ENCODE measurements around the gene SRPX.

Gene SRPX

DNA sequence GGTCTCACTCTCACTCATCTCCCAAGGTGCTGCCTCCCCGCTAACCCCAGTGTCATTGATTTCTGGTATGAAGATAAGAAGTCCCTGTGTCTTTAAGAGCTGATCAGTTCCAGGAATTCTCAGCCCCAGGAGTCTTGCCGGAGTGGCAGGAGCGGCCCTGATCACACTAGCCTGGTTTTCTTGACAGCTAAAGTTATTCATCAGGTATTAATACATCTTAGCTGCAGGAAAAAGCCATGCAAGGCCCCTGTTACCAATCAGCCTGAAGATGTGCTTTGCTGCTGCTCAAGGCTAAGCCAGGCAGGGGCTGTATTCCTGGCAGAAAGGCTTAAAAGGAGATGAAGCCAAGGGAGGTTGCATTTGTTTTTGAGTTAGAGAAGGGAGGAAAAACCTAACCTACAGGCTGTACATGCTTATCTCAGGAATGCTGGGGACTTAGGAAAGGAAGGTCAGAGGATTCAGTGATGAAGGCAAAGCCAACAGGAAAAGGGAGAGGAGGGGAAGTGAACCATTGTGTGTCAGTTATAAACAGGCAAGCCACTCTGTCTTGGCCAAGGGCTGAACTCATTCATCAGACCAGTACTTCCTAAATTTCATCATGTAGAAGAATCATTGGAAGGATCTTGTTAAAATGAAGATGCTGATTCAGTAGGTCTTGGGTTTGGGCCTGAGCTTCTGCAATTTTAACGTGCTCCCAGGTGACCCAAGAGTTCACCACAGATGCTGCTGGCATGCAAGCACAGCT lies 8.6 kb downstream of the SRPX start:
- DNase-seq (ENCODE audit: low read depth in 2 of 2): no peak

GRCh38 chrX:38206542-38206941 lies 14.1 kb downstream of the SRPX start:
- DNase-seq (ENCODE audit: low read depth in 2 of 2): no peak

- no peak for DNase-seq (ENCODE audit: low read depth in 2 of 2)
Measured at GRCh38 chrX:38206036-38206435, 14.6 kb downstream of the SRPX start.

GRCh38 chrX:38205039-38205438 lies 15.6 kb downstream of the SRPX start:
- DNase-seq (ENCODE audit: low read depth in 2 of 2): no peak

DNA sequence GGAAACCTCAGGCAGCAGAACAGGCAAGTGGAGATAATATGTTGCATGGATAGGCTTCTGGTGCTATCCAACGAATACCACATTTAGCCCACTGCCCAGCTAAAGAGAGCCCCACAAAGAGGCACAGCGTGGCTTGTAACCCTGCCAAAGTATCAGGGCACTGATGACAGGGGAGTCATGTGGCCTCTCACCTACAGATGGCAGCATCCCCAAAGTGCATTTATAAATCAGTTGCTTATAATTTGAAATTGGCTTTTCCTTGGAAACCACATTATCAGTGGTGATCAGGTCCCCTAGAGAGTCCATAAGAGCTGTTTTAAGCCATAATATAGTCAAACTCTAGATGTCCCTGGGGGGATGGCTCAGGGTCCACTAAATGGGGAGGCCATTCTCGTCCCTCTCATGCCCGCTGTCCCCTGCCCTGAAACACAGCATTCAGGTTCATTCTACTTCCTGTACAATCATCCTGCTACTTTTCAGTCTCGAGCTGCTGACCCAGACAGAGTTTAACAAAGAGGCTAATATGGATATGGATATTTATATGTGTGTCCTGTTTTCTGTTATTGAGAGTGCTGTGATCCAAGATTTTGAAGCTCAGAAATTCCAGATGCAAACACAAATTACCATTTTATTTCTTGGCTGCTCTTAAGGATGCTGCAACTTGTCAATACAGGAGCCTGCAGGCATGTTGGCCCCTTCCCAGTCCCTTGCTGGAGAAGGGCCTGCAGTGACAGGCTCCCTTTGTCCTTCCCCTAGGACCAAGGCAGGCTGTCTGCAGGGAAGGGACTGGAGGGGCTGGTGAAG lies 28.5 kb downstream of the SRPX start:
- DNase-seq (ENCODE audit: low read depth in 2 of 2): no peak

DNA sequence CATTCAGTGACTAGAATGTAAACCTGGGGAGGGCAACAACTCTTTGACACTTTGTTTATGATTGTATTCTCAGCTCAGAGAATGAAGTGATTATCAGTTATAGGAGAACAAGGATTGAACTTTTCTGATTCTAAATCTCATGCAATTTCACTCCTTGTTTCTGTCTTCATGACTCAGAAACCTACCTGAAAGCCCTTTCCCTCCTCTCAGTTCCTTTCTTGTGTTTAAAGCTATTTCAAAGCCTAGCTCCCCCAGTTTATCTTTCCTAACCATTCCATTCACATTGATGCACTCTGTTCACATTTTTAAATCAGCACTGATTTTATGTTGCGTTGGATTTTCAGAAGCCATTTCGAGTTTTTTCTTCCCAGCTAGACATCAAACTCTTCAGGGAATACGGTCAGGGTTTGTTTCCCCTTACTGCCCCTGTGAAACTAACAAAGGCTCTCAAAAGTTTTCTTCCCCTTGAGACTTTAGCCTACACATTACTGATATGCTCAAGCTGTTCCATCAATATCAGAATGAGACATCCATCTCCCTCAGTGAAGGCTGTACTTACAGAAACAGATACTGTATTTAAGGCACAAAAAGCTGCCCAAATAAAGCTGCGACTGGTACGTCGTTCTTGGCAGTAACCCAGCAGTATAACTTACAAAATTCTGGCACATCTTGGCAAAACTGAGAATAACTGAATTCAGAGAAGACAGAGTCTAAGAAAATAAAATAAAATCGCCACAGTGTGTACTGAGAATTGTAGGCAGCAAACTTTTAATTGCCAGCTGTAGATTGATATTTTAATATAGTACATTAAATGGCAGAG lies 31.0 kb downstream of the SRPX start:
- no peak for DNase-seq (ENCODE audit: low read depth in 2 of 2)

DNA sequence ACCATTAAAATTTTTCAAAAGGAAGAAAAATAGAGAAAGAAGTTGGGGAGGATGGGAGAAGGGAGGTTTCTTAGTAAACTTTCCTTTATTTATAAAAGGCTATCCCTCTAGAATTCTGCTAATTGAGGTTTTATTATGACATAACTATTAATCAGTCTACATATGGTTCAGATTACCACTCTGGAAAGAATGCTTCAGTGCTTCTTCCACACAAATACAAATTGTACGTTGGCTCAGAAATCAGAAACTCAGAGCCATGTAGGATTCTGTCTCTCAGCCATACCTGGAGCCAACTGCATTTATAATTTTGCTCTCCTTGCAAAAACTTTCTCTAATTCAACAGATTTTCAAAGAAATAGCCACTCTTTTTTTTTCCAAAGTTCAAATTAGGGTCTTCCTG lies 37.1 kb downstream of the SRPX start:
- DNase-seq (ENCODE audit: low read depth in 2 of 2): no peak

- no peak for DNase-seq (ENCODE audit: low read depth in 2 of 2)
Measured at GRCh38 chrX:38181357-38181756, 39.3 kb downstream of the SRPX start.

DNA sequence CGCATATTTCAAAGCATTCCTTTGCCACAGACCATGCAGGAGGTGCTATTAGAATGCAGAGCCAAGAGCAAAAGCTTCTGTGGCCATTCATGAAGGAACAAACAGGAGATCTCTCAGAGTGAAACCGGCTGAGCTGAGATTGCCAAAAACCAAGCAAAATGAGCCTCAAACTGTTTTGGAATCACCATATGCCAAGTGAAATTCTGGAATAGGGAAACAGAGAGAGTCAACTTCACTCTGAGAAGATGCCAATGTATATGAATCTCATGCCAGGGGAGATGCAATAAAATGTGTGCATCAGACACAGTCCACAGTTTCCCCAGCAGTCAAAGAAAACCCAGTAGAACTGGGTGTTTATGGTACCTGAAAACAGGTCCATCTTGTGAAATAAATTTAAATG lies 42.3 kb downstream of the SRPX start:
- DNase-seq (ENCODE audit: low read depth in 2 of 2): no peak

DNA sequence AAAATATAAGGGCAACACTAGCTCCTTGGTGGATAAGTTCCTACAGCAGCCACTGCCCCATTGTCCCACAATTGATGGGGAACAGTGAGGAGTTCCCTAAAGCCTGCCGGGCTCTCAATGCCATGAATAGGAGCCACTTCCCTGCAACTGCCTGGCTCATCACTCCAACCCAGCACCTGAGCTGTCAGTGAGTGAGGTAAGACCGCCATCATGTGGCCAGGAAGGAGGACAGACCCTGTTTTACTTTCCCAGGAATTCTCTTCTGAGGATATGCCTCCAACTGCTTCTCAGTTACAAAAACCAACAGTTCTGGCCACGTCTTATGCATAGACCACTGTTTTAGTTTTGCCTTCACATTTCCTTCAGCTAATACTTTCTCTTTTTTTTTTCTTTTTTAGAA lies 45.5 kb downstream of the SRPX start:
- no peak for DNase-seq (ENCODE audit: low read depth in 2 of 2)

- DNase-seq (ENCODE audit: low read depth in 2 of 2): no peak
Measured at GRCh38 chrX:38172596-38172995, 48.1 kb downstream of the SRPX start.

DNA sequence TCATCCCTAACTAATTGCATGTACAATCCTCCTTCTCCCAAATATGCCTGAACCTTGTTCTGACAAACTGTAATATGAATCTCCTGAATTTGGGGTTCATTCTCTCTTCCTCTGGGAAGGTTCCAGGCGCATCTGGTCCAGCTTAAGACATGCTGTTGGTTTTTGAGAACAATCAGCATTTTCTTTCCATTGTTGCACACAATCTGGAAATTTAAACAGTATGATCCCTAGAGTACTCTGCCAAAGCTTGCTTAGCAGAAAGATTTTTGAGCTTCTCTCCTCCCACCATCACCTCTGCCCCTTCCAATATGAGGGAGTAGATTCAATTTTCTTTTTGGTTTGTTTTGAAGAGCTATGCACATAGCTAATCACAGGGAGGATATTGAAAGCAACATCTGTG lies 50.1 kb downstream of the SRPX start:
- DNase-seq (ENCODE audit: low read depth in 2 of 2): no peak

- DNase-seq (ENCODE audit: low read depth in 2 of 2): peak in 1 of 2 donors; percentile 2
Measured at GRCh38 chrX:38166478-38167083, 54.1 kb downstream of the SRPX start.

- no peak for DNase-seq (ENCODE audit: low read depth in 2 of 2)
Measured at GRCh38 chrX:38165023-38165422, 55.6 kb downstream of the SRPX start.

DNA sequence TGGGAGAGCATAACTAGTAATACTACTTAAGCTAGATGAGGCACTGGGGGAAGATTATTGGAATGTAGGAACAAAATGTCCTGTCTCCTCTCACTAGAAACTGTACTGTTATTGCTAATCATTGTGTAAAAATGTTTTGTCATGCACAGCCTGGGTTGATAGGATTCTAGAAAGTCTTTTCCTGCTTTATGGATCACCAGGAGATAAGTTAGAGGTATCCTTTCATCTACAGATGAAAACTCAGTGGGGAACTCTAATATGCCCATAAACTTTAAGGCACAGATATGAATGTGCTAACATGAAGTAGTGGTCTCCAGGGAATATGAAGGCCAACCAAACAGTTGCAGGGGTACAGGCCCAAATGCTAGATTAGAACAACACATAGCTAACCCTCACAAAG lies 57.5 kb downstream of the SRPX start:
- no peak for DNase-seq (ENCODE audit: low read depth in 2 of 2)

DNA sequence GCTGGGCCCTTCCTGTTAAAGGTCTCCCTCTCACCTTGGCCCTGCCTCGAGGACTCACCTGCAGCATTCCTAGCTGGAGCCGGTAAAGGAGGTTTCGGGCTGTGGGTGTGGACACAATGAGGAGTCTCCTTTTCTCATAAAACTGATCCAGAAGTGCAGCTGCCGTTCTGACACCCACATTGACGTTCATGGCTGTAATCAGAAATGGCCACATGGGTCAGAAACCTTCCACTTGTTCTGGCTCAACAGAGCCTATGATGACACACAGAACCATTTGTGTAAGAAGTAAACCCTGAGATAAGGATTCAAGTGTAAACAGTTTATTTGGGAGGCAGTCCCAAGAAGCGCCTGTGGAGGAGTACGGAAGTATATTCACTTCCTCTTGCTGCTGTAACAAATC lies 63.8 kb downstream of the SRPX start:
- no peak for DNase-seq (ENCODE audit: low read depth in 2 of 2)

GRCh38 chrX:38154818-38155217 lies 65.9 kb downstream of the SRPX start:
- DNase-seq (ENCODE audit: low read depth in 2 of 2): no peak

DNA sequence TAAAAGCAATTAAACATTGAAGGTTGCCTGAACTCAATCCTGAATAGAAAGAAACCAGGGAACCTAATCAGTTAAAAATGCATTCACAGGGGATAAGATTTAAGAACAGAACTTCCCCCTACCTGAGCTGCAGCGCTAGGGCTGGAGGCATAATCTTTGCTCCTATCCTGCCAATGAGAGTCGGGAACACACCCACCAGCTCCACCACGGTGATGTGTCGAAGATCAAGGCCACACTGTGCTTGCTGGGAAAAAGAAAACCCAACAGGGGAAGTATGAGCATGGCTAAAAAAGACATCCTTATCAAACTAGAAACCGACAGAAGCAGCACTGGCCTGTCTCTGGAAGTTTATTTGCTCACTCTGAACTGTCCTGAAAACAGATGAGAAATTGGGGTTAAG lies 66.3 kb downstream of the SRPX start:
- DNase-seq (ENCODE audit: low read depth in 2 of 2): no peak

- no peak for DNase-seq (ENCODE audit: low read depth in 2 of 2)
Measured at GRCh38 chrX:38151441-38151840, 69.2 kb downstream of the SRPX start.

GRCh38 chrX:38150993-38151392 lies 69.7 kb downstream of the SRPX start:
- no peak for DNase-seq (ENCODE audit: low read depth in 2 of 2)

- DNase-seq (ENCODE audit: low read depth in 2 of 2): no peak
Measured at GRCh38 chrX:38149016-38149415, 71.7 kb downstream of the SRPX start.

DNA sequence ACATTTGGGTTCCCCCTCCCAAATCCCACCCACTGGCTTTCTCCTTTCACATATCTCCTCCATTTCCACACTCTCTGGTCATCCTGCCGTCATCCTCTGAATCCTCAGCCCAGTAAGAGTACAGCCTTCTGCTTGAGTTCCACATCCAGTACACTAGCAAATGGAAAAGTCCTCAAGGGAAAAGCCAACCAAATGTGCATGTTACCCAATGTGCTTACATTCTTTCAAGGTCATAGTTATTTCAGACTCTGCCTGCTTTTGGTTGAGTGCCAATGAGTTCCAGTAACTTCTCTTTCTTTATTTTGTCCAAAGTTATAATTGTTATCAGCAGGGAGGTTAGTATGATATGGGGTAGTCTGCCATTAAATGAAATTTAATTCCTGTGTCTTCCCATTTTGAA lies 78.1 kb downstream of the SRPX start:
- no peak for DNase-seq (ENCODE audit: low read depth in 2 of 2)
